Spleen (tissue), 7 donors: ENCODE measurements around the gene ATP5F1E.

Source experiments
- POLR2A ChIP-seq, 3 donors: fragments of 450-650 bp; IDR thresholded peaks; one replicate each; pipeline ENCODE4 v1.5.1; 2017; ENCODE audit warnings: antibody characterized with exemption in 3 of 3, mild to moderate bottlenecking in 1 of 3
- TF ChIP-seq, protein P1 (sequence below), 11 experiments: fragments of 200-600 bp in 7 of 11; fragments of 450-650 bp in 4 of 11; sonication (generic) in 4 of 11; IDR thresholded peaks in 8 of 11; conservative IDR thresholded peaks in 3 of 11; 1 replicate in 7 of 11; 2 replicates in 4 of 11; pipeline versions ENCODE4 v1.4.0 to v1.8.0; 2016 to 2021; ENCODE audit warnings: antibody characterized with exemption in 11 of 11, inconsistent platforms in 4 of 11, mild to moderate bottlenecking in 1 of 11
- donor health status: DM: no; HTN: no; CAD: no; lungs with moderate emphysema.
- donor health status: DM: no; HTN: no; CAD: no.
- donor health status: DM: no; HTN: no; CAD: no.

DNA sequence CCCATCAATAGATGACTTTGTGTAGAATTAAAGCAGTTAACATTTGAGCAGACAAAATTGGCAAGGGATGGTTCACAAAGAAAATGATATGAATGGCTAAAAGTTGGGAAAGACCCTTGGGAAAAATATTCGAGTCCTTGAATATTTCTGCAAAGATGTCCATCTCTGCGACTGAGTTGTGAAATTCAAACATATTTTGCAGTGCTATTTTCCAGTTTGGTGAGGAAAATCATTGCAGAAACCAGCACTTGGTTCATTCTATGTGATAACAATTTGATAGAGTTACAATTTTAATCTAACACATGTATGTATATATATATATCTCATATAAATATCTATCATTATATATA lies 16.5 kb upstream of the ATP5F1E start:
- TF ChIP-seq, protein P1, sequence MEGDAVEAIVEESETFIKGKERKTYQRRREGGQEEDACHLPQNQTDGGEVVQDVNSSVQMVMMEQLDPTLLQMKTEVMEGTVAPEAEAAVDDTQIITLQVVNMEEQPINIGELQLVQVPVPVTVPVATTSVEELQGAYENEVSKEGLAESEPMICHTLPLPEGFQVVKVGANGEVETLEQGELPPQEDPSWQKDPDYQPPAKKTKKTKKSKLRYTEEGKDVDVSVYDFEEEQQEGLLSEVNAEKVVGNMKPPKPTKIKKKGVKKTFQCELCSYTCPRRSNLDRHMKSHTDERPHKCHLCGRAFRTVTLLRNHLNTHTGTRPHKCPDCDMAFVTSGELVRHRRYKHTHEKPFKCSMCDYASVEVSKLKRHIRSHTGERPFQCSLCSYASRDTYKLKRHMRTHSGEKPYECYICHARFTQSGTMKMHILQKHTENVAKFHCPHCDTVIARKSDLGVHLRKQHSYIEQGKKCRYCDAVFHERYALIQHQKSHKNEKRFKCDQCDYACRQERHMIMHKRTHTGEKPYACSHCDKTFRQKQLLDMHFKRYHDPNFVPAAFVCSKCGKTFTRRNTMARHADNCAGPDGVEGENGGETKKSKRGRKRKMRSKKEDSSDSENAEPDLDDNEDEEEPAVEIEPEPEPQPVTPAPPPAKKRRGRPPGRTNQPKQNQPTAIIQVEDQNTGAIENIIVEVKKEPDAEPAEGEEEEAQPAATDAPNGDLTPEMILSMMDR (IDR thresholded peaks at IDR 0.05 in 8 of 11, conservative IDR thresholded peaks at IDR 0.05 in 3 of 11), result no peak
- TF ChIP-seq POLR2A (IDR thresholded peaks at IDR 0.05), result no peak
